ENCODE measurements around the gene EHF.

DNA sequence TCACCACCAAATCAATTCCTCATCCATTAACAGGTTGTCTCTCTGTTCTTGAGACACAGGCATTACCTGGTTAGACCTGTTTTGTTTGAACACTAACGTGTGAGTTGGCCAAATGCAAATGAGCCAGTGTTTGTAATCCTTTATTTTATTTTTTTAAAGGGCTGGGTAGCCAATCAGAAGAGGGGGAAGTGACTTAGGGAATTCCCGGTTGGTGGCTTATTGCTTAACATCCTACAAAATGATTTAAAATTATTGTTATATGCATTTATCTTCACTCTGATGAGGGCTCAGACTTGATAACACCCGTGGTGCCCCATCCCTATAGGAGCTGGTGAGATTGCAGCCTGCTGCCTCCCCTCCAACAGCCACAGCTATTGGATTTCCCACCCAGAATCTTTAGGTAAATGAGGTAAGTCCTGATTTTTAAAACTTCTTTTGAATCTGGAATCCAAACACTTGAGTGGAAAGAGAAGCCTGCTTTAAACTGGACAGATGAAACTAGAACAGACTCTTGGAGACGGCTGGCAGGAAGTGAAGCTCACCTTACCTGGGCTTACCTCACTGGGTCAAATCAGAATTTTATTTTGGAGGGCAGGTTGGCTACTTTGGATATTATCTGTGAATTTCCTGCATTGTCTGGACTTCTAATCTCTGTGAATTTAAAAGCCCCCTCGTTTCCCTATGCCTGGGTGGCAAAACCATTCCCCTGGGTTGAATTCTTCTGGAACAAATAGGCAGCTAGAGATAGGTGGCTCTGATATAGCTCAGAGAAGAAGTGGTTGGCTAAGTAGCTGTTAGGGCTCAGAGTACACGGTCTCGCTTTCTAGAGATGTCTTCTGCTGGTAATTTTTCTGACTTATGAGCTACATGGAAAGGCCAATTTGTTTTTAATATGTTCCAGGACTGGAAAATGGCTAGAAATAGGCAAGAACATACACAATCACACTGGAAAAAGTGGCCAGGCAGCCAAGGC, at the start of gene EHF:
- no peak for TF ChIP-seq EZH2 (IDR thresholded peaks at IDR 0.05; ENCODE audit: borderline replicate concordance)
- TF ChIP-seq, protein P1, sequence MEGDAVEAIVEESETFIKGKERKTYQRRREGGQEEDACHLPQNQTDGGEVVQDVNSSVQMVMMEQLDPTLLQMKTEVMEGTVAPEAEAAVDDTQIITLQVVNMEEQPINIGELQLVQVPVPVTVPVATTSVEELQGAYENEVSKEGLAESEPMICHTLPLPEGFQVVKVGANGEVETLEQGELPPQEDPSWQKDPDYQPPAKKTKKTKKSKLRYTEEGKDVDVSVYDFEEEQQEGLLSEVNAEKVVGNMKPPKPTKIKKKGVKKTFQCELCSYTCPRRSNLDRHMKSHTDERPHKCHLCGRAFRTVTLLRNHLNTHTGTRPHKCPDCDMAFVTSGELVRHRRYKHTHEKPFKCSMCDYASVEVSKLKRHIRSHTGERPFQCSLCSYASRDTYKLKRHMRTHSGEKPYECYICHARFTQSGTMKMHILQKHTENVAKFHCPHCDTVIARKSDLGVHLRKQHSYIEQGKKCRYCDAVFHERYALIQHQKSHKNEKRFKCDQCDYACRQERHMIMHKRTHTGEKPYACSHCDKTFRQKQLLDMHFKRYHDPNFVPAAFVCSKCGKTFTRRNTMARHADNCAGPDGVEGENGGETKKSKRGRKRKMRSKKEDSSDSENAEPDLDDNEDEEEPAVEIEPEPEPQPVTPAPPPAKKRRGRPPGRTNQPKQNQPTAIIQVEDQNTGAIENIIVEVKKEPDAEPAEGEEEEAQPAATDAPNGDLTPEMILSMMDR (IDR thresholded peaks at IDR 0.05; ENCODE audit: poor library complexity): no peak

All from hepatocyte (in vitro differentiated cells).